ENCODE results near the gene AP3M1.
"Not testable (repeated sequence)": the region's sequence is repeated elsewhere in the genome, so short reads cannot be mapped to it uniquely, and the experiment has no call there.

AP3M1 gene

DNA sequence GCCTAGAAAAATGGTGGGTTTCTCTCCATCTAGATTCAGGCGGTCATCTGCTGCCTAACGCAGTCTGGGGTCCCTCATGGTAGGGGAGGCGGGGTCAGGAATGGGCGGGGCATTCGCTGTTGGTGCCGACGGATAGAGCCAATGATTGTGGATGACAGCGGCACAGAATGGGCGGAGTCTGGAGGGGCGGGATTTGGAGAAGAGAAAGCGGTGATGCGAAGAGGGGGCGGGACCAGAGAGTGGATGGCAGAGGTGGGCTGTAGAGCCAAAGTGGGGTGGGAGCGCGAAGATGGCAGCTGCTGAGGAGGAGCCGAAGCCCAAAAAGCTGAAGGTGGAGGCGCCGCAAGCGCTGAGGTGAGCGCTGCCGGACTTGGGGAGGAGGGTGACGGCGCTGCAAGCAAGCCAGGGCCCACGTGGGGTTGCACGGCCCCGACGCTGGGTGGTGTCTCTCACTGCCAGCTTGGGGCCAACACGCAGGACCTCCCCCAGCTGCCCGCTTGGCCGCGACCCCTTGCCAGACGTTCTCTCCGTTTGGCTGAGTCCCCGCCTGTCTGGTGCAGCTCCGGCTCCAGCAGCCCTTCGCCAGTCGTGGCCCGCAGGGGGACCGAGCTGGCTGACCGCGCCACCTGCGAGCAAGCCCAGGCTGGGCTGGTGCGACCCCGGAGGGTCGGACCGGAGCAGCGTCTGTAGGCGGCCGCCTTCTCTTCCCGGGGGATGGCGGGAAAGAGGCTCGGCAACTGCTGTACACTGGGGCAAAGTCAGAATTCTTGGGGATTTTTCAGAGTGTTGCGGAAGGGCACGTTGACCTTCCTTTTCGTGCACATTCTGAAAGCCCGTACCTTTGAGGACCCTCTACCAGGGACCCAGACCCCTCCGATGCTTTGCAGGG lies 606 bp upstream of the AP3M1 start, which contains the start of gene ADK (continued):
- TF ChIP-seq GLIS1 (tag by site-specific recombination; IDR thresholded peaks at IDR 0.05) (peak; percentile 86), ZNF624 (tag by site-specific recombination; IDR thresholded peaks at IDR 0.05) (no peak), ZNF404 (tag by site-specific recombination; IDR thresholded peaks at IDR 0.05) (no peak), ZNF311 (tag by site-specific recombination; IDR thresholded peaks at IDR 0.05; ENCODE audit: borderline replicate concordance) (no peak), ZNF843 (tag by site-specific recombination; IDR thresholded peaks at IDR 0.05) (0 out of 2 replicates have a peak, but pooled peaks have one; percentile 15), GLI4 (tag by site-specific recombination; IDR thresholded peaks at IDR 0.05) (peak; percentile 85; the same call in 1 of the 2 replicates), IKZF3 (tag by site-specific recombination; IDR thresholded peaks at IDR 0.05) (no peak), ZNF544 (tag by site-specific recombination; IDR thresholded peaks at IDR 0.05) (no peak), BCL11B (tag by site-specific recombination; IDR thresholded peaks at IDR 0.05; ENCODE audit: low read depth) (peak; percentile 72)
- TF ChIP-seq, protein P1, sequence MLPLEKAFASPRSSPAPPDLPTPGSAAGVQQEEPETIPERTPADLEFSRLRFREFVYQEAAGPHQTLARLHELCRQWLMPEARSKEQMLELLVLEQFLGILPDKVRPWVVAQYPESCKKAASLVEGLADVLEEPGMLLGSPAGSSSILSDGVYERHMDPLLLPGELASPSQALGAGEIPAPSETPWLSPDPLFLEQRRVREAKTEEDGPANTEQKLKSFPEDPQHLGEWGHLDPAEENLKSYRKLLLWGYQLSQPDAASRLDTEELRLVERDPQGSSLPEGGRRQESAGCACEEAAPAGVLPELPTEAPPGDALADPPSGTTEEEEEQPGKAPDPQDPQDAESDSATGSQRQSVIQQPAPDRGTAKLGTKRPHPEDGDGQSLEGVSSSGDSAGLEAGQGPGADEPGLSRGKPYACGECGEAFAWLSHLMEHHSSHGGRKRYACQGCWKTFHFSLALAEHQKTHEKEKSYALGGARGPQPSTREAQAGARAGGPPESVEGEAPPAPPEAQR (tag by site-specific recombination; IDR thresholded peaks at IDR 0.05), result no peak
- TF ChIP-seq, protein P2, sequence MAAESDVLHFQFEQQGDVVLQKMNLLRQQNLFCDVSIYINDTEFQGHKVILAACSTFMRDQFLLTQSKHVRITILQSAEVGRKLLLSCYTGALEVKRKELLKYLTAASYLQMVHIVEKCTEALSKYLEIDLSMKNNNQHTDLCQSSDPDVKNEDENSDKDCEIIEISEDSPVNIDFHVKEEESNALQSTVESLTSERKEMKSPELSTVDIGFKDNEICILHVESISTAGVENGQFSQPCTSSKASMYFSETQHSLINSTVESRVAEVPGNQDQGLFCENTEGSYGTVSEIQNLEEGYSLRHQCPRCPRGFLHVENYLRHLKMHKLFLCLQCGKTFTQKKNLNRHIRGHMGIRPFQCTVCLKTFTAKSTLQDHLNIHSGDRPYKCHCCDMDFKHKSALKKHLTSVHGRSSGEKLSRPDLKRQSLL (tag by site-specific recombination; IDR thresholded peaks at IDR 0.05), result peak; percentile 88

DNA sequence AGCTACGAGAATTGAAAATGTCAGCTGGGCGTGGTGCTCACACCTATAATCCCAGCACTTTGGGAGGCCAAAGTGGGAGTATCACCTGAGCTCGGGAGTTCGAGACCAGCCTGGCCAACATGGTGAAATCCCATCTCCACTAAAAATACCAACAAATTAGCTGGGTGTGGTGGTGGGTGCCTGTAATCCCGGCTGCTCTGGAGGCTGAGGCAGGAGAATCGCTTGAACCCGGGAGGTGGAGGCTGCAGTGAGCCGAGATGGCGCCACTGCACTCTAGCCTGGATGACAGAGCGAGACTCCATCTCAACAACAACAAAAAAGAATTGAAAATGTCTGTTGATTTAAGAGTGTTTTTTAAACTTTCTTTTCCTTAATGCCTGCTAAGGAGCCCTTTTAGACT lies 3.6 kb downstream of the AP3M1 start:
- POLR2A ChIA-PET; H3K9me3 ChIP-seq (ENCODE audit: control insufficient read depth, insufficient read depth, low read depth, low read length); H3K4me3 ChIP-seq (ENCODE audit: low read depth, low read length); H3K27ac ChIP-seq (ENCODE audit: extremely low read depth, low read depth, low read length): not testable (repeated sequence)
- TF ChIP-seq, protein P2 (tag by site-specific recombination; IDR thresholded peaks at IDR 0.05), result peak; percentile 29; the same call in 1 of the 2 replicates
- TF ChIP-seq KLF9 (tag by site-specific recombination; IDR thresholded peaks at IDR 0.05; ENCODE audit: low read depth), result 0 out of 2 replicates have a peak, but pooled peaks have one; percentile 24
- Histone ChIP-seq H3K4me1 (ENCODE audit: control insufficient read depth, insufficient read depth, low read length) (peaks cover 18% of the 10 kb centered on the region), H3K36me3 (ENCODE audit: control insufficient read depth in 2 of 2, insufficient read depth in 1 of 2, low read length in 2 of 2) (peaks cover 9 to 12% of the 10 kb centered on the region in 2 experiments)
- CTCF ChIA-PET, result interaction anchor here (0.6 kb wide), 1 partner anchor 63 kb away, joined by 3 read pairs; no protein-coding TSS in a partner anchor

DNA sequence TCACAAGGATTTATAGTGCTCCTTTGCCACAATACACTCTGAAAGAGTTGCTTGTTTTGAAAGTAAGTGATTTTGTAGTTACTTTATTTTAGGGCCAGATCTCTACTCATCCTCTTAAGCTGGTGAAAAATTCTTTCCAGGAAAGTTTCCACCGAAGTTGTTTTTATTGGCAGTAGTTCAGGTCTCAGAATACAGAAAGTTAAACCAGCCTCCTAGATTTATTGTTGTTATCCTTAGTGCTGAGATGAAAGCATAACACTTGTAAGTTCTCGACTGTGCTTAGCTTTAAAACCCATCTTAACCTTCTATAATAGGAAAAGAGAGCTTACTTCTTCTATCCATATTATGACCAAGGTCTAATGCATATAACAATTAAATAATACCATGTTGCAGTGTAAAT lies 5.5 kb downstream of the AP3M1 start:
- Histone ChIP-seq H3K36me3 (ENCODE audit: control insufficient read depth in 2 of 2, insufficient read depth in 1 of 2, low read length in 2 of 2) (peaks cover 10 to 16% of the 10 kb centered on the region in 2 experiments), H3K4me1 (ENCODE audit: control insufficient read depth, insufficient read depth, low read length) (peaks cover 18% of the 10 kb centered on the region), H3K4me3 (ENCODE audit: low read depth, low read length) (no peak overlapping the region), H3K9me3 (ENCODE audit: control insufficient read depth, insufficient read depth, low read depth, low read length) (no peaks in the 10 kb centered on the region), H3K27ac (ENCODE audit: extremely low read depth, low read depth, low read length) (peak overlapping the region; percentile 42; the same call in 1 of the 2 replicates)
- POLR2A ChIA-PET, result interaction anchor here (1.0 to 1.7 kb wide), 2 partner anchors 21 to 31 kb away, joined by 3 read pairs; no protein-coding TSS in a partner anchor
- CTCF ChIA-PET, result interaction anchor here (0.8 to 1.0 kb wide), 4 partner anchors 22 to 188 kb away, joined by 3 to 5 read pairs (median 3); no protein-coding TSS in a partner anchor
- TF ChIP-seq ZNF184 (tag by site-specific recombination; IDR thresholded peaks at IDR 0.05) (peak; percentile 73; the same call in 1 of the 2 replicates), ZNF391 (tag by site-specific recombination; IDR thresholded peaks at IDR 0.05; ENCODE audit: borderline replicate concordance, low read depth) (no peak), ZNF266 (tag by site-specific recombination; IDR thresholded peaks at IDR 0.05; ENCODE audit: low read depth) (no peak), ZEB2 (tag by site-specific recombination; IDR thresholded peaks at IDR 0.05) (peak; percentile 60; the same call in 1 of the 2 replicates), ZNF830 (tag by site-specific recombination; IDR thresholded peaks at IDR 0.05; ENCODE audit: low read depth) (no peak), ZNF791 (tag by site-specific recombination; IDR thresholded peaks at IDR 0.05) (no peak)
- TF ChIP-seq, protein P3, sequence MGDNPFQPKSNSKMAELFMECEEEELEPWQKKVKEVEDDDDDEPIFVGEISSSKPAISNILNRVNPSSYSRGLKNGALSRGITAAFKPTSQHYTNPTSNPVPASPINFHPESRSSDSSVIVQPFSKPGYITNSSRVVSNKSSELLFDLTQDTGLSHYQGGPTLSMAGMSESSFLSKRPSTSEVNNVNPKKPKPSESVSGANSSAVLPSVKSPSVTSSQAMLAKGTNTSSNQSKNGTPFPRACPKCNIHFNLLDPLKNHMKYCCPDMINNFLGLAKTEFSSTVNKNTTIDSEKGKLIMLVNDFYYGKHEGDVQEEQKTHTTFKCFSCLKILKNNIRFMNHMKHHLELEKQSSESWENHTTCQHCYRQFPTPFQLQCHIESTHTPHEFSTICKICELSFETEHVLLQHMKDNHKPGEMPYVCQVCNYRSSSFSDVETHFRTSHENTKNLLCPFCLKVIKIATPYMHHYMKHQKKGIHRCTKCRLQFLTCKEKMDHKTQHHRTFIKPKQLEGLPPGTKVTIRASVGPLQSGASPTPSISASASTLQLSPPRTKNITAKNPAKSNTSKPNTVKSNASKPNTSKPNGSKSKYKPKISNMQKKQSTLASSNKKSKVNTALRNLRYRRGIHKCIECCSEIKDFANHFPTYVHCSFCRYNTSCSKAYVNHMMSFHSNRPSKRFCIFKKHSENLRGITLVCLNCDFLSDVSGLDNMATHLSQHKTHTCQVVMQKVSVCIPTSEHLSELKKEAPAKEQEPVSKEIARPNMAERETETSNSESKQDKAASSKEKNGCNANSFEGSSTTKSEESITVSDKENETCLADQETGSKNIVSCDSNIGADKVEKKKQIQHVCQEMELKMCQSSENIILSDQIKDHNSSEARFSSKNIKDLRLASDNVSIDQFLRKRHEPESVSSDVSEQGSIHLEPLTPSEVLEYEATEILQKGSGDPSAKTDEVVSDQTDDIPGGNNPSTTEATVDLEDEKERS (tag by site-specific recombination; IDR thresholded peaks at IDR 0.05), result no peak
- TF ChIP-seq, protein P1 (tag by site-specific recombination; IDR thresholded peaks at IDR 0.05), result no peak
- TF ChIP-seq, protein P4, sequence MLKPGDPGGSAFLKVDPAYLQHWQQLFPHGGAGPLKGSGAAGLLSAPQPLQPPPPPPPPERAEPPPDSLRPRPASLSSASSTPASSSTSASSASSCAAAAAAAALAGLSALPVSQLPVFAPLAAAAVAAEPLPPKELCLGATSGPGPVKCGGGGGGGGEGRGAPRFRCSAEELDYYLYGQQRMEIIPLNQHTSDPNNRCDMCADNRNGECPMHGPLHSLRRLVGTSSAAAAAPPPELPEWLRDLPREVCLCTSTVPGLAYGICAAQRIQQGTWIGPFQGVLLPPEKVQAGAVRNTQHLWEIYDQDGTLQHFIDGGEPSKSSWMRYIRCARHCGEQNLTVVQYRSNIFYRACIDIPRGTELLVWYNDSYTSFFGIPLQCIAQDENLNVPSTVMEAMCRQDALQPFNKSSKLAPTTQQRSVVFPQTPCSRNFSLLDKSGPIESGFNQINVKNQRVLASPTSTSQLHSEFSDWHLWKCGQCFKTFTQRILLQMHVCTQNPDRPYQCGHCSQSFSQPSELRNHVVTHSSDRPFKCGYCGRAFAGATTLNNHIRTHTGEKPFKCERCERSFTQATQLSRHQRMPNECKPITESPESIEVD (tag by site-specific recombination; IDR thresholded peaks at IDR 0.05), result peak; percentile 97
